GM12878 (cell line): ENCODE results near the gene PIWIL4. TPM values are rescaled to one million over a fixed set of nuclear protein-coding genes. Genes with fewer than 3 reads are reported as not detected.

Experiments used
- ASH2L ChIP-seq: fragments of 300-600, 200-600 bp; sonication (generic); IDR thresholded peaks from 2 replicates; pipeline ENCODE4 v1.6.1; 2017; ENCODE audit warnings: low read depth, mild to moderate bottlenecking, borderline replicate concordance
- CBX5 ChIP-seq: sonication (generic); IDR thresholded peaks from 2 replicates; pipeline ENCODE4 v1.6.1; 2016; ENCODE audit warnings: low read depth, moderate library complexity, mild to moderate bottlenecking, inconsistent platforms
- CHD1 ChIP-seq: IDR thresholded peaks from 2 replicates; pipeline ENCODE4 v1.6.1; 2012; ENCODE audit warnings: low read depth, low read length, improper control_type of control experiment
- CREM ChIP-seq: IDR thresholded peaks from 2 replicates; pipeline ENCODE4 v1.6.1; 2014; ENCODE audit warnings: antibody characterized with exemption, low read depth
- IKZF2 ChIP-seq, 2 experiments: fragments of 450-650 bp; IDR thresholded peaks; 2 replicates each; pipeline ENCODE4 v1.6.1; 2017; ENCODE audit warnings: mild to moderate bottlenecking in 2 of 2, moderate library complexity in 2 of 2
- IRF3 ChIP-seq: fragments of 450-650 bp; IDR thresholded peaks from 2 replicates; pipeline ENCODE4 v1.6.1; 2014; ENCODE audit warnings: mild to moderate bottlenecking
- KDM1A ChIP-seq: fragments of 200-600 bp; sonication (generic); IDR thresholded peaks from 2 replicates; pipeline ENCODE4 v1.6.1; 2016; ENCODE audit warnings: borderline replicate concordance
- KLF5 ChIP-seq: fragments of 450-650 bp; IDR thresholded peaks from 2 replicates; pipeline ENCODE4 v1.6.1; 2014; ENCODE audit warnings: mild to moderate bottlenecking; ENCODE audit not compliant: partially characterized antibody
- NFYA ChIP-seq: IDR thresholded peaks from 2 replicates; pipeline ENCODE4 v1.6.1; 2011; ENCODE audit warnings: low read depth, mild to moderate bottlenecking, low read length, improper control_type of control experiment, borderline replicate concordance
- PAX5 ChIP-seq: IDR thresholded peaks from 2 replicates; pipeline ENCODE4 v1.6.1; 2011; ENCODE audit warnings: low read depth, low read length, borderline replicate concordance
- POLR2A ChIP-seq: IDR thresholded peaks from 2 replicates; pipeline ENCODE4 v1.6.1; 2011; ENCODE audit warnings: low read depth, mild to moderate bottlenecking, low read length
- PRDM15 ChIP-seq: fragments of 450-650 bp; formaldehyde crosslinking; IDR thresholded peaks from 2 replicates; pipeline ENCODE4 v1.4.0; 2020; ENCODE audit warnings: mild to moderate bottlenecking, moderate library complexity
- RAD21 ChIP-seq: IDR thresholded peaks from 2 replicates; pipeline ENCODE4 v1.6.1; 2011; ENCODE audit warnings: mild to moderate bottlenecking, low read depth, low read length, moderate library complexity; ENCODE audit not compliant: insufficient read depth
- RB1 ChIP-seq: fragments of 450-650 bp; formaldehyde crosslinking; IDR thresholded peaks from 2 replicates; pipeline ENCODE4 v1.6.1; 2017; ENCODE audit warnings: mild to moderate bottlenecking, borderline replicate concordance
- STAT1 ChIP-seq: fragments of 450-650 bp; conservative IDR thresholded peaks from 2 replicates; pipeline ENCODE4 v1.6.1; 2014; ENCODE audit warnings: antibody characterized with exemption, mild to moderate bottlenecking
- TBL1XR1 ChIP-seq: IDR thresholded peaks from 2 replicates; pipeline ENCODE4 v1.6.1; 2012; ENCODE audit warnings: low read depth, low read length, improper control_type of control experiment
- ZNF274 ChIP-seq: IDR thresholded peaks from one replicate; pipeline ENCODE4 v1.8.0; 2011; ENCODE audit not compliant: insufficient read length, insufficient read depth
- ZNF592 ChIP-seq: fragments of 450-650 bp; IDR thresholded peaks from 2 replicates; pipeline ENCODE4 v1.6.1; 2017; ENCODE audit warnings: mild to moderate bottlenecking, moderate library complexity
- ZSCAN29 ChIP-seq: fragments of 450-650 bp; IDR thresholded peaks from 2 replicates; pipeline ENCODE4 v1.6.1; 2017; ENCODE audit warnings: mild to moderate bottlenecking, moderate library complexity
- ZZZ3 ChIP-seq: IDR thresholded peaks from 2 replicates; pipeline ENCODE4 v1.6.1; 2011; ENCODE audit warnings: low read depth; ENCODE audit not compliant: control insufficient read depth, insufficient read length
- polyA plus RNA-seq, 11 experiments: library from polyadenylated mRNA; depleted of rRNA in 4 of 11; unstranded in 6 of 11; stranded (reverse) in 5 of 11; fragments of >200 nt; fragmentation: Nextera tagmentation in 4 of 11; fragmentation: Illumina TruSeq in 1 of 11; extraction: Ambion mirVana in 4 of 11; extraction: Trizol in 1 of 11; gene quantifications; 1 replicate in 1 of 11; 2 replicates in 10 of 11; pipeline versions ENCODE4 v1.2.1 to v1.2.3, GENCODE V29; 2011 to 2016; ENCODE audit warnings: inconsistent platforms in 2 of 11, missing spikeins in 2 of 11, low read depth in 1 of 11
- total RNA-seq, 4 experiments: library from RNA; depleted of rRNA in 3 of 4; stranded (reverse); fragments of >200 nt in 3 of 4; fragmentation: Illumina TruSeq in 1 of 4; extraction: Trizol in 1 of 4; gene quantifications; 2 replicates each; pipeline versions ENCODE4 v1.2.1 to v1.2.3, GENCODE V29; 2013 to 2021

Gene PIWIL4
- total and polyA plus RNA-seq, 10 of the 15 experiments (the other 5 are each of a cell fraction or from before 2014, with no cell fraction given) = 0.23 to 13.3 (median 0.47) TPM

GRCh38 chr11:94543695-94544645, 23.2 kb upstream of the PIWIL4 start, which contains the start of gene FUT4 (continued):
- TF ChIP-seq PRDM15 (CRISPR knock-in tag) (no peak), IRF3 (no peak), IKZF2 (IDR thresholded peaks at IDR 0.05) (peak; percentile 64 to 72), CREM (peak; percentile 41), CBX5 (no peak), ZNF592 (0 out of 2 replicates have a peak, but pooled peaks have one; percentile 27), CHD1 (0 out of 2 replicates have a peak, but pooled peaks have one; percentile 26), KDM1A (no peak), ZNF274 (no peak), PAX5 (no peak), TBL1XR1 (no peak), ZZZ3 (no peak), NFYA (no peak), RB1 (peak; percentile 22; the same call in 1 of the 2 replicates), ASH2L (no peak), ZSCAN29 (peak; percentile 10; the same call in 1 of the 2 replicates), STAT1 (no peak; the same call in 1 of the 2 replicates), KLF5 (no peak), RAD21 (no peak), POLR2A (peak; percentile 80)
